ENCODE data around the gene MGLL.

GRCh38 chr3:127794402-127794801 lies 27.9 kb downstream of the MGLL start:
- no peak for TF ChIP-seq ZNF274 (IDR thresholded peaks at IDR 0.05; ENCODE audit: low read depth, low read length)
- TF ChIP-seq REST (IDR thresholded peaks at IDR 0.05; ENCODE audit: low read depth), result no peak
- no peak for TF ChIP-seq POLR2A (IDR thresholded peaks at IDR 0.05; ENCODE audit: borderline replicate concordance, extremely low read depth, insufficient read depth, insufficient read length)
- TF ChIP-seq, protein P1, sequence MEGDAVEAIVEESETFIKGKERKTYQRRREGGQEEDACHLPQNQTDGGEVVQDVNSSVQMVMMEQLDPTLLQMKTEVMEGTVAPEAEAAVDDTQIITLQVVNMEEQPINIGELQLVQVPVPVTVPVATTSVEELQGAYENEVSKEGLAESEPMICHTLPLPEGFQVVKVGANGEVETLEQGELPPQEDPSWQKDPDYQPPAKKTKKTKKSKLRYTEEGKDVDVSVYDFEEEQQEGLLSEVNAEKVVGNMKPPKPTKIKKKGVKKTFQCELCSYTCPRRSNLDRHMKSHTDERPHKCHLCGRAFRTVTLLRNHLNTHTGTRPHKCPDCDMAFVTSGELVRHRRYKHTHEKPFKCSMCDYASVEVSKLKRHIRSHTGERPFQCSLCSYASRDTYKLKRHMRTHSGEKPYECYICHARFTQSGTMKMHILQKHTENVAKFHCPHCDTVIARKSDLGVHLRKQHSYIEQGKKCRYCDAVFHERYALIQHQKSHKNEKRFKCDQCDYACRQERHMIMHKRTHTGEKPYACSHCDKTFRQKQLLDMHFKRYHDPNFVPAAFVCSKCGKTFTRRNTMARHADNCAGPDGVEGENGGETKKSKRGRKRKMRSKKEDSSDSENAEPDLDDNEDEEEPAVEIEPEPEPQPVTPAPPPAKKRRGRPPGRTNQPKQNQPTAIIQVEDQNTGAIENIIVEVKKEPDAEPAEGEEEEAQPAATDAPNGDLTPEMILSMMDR (IDR thresholded peaks at IDR 0.05 in 2 of 3, conservative IDR thresholded peaks at IDR 0.05 in 1 of 3; ENCODE audit: borderline replicate concordance in 1 of 3, insufficient read depth in 1 of 3, low read depth in 2 of 3, low read length in 2 of 3), result no peak
- TF ChIP-seq SIN3A (IDR thresholded peaks at IDR 0.05; ENCODE audit: low read depth), result no peak
- TF ChIP-seq JUND (IDR thresholded peaks at IDR 0.05), result no peak
- TF ChIP-seq EGR1 (IDR thresholded peaks at IDR 0.05; ENCODE audit: low read depth), result no peak
- no peak for TF ChIP-seq SP1 (IDR thresholded peaks at IDR 0.05; ENCODE audit: low read depth)
- TF ChIP-seq EZH2 (IDR thresholded peaks at IDR 0.05), result no peak
